G401 (cell line): ENCODE measurements around the gene SLC9A8. TPM values are rescaled to one million over a fixed set of nuclear protein-coding genes. Genes with fewer than 3 reads are reported as not detected.

ENCODE experiments used
- DNase-seq: peaks from one replicate; pipeline ENCODE4 v3.0.0-alpha.2; 2015; ENCODE audit warnings: low spot score
- in situ Hi-C: cut with HindIII; loops from 2 replicates; pipeline ENCODE4 v1.10.0; 2016; ENCODE audit warnings: low sequenced_read_pairs, mixed read lengths
- total RNA-seq: library from RNA; depleted of rRNA; stranded (reverse); fragments of >200 nt; shearing (Covaris generic); gene quantifications from 2 replicates; pipeline ENCODE4 v1.2.3, GENCODE V29; 2014

SLC9A8 gene
- total RNA-seq, 1 experiment from 2014 or later, result 3.4 TPM

GRCh38 chr20:49810491-49811190 lies 2.0 kb upstream of the SLC9A8 start:
- no peak for DNase-seq
- in situ Hi-C loops, result no loop called here

- in situ Hi-C loops, result no loop called here
- DNase-seq, result no peak
These were observed 662 bp upstream of the SLC9A8 start for GRCh38 chr20:49811825-49812506.

- in situ Hi-C loops, result no loop called here
- DNase-seq, result peak; percentile 7
These were observed 812 bp downstream of the SLC9A8 start for GRCh38 chr20:49813305-49813974.

- in situ Hi-C loops, result no loop called here
- no peak for DNase-seq
These were observed 1.5 kb downstream of the SLC9A8 start for GRCh38 chr20:49814057-49814694.

GRCh38 chr20:49818816-49819215 lies 6.2 kb downstream of the SLC9A8 start:
- in situ Hi-C loops, result no loop called here
- no peak for DNase-seq

- DNase-seq, result no peak
- in situ Hi-C loops, result no loop called here
These were observed 7.1 kb downstream of the SLC9A8 start for GRCh38 chr20:49819702-49820101.

- DNase-seq, result no peak
- in situ Hi-C loops, result no loop called here
These were observed 8.8 kb downstream of the SLC9A8 start for GRCh38 chr20:49821381-49821780.

GRCh38 chr20:49821870-49822331 lies 9.3 kb downstream of the SLC9A8 start:
- no peak for DNase-seq
- in situ Hi-C loops, result no loop called here

GRCh38 chr20:49823152-49823847 lies 10.7 kb downstream of the SLC9A8 start:
- DNase-seq, result no peak
- in situ Hi-C loops, result no loop called here

GRCh38 chr20:49824206-49824605 lies 11.6 kb downstream of the SLC9A8 start:
- in situ Hi-C loops, result no loop called here

GRCh38 chr20:49825521-49826033 lies 12.9 kb downstream of the SLC9A8 start:
- no peak for DNase-seq
- in situ Hi-C loops, result no loop called here

More at GRCh38 chr20:49824206-49824605, 11.6 kb downstream of the SLC9A8 start:
- no peak for DNase-seq

- in situ Hi-C loops, result no loop called here
- no peak for DNase-seq
These were observed 18.6 kb downstream of the SLC9A8 start for GRCh38 chr20:49831022-49831769.

- in situ Hi-C loops, result no loop called here
- no peak for DNase-seq
These were observed 19.4 kb downstream of the SLC9A8 start for GRCh38 chr20:49831770-49832631.

GRCh38 chr20:49832632-49833327 lies 20.2 kb downstream of the SLC9A8 start:
- no peak for DNase-seq
- in situ Hi-C loops, result no loop called here

- in situ Hi-C loops, result no loop called here
- no peak for DNase-seq
These were observed 20.9 kb downstream of the SLC9A8 start for GRCh38 chr20:49833483-49833882.

GRCh38 chr20:49835031-49835430 lies 22.4 kb downstream of the SLC9A8 start:
- in situ Hi-C loops, result no loop called here
- no peak for DNase-seq

GRCh38 chr20:49838546-49838945 lies 25.9 kb downstream of the SLC9A8 start:
- DNase-seq, result no peak
- in situ Hi-C loops, result no loop called here
